Pericardium fibroblast (primary cell): Measurements from ENCODE around the gene C1QTNF9B. TPM values are rescaled to one million over a fixed set of nuclear protein-coding genes. Genes with fewer than 3 reads are reported as not detected.

Source experiments
- total RNA-seq: library from RNA; depleted of rRNA; stranded (reverse); fragments of >200 nt; gene quantifications from 2 replicates; pipeline ENCODE4 v1.2.3, GENCODE V29; 2015

Gene C1QTNF9B
- total RNA-seq: not detected in 2 replicates

DNA sequence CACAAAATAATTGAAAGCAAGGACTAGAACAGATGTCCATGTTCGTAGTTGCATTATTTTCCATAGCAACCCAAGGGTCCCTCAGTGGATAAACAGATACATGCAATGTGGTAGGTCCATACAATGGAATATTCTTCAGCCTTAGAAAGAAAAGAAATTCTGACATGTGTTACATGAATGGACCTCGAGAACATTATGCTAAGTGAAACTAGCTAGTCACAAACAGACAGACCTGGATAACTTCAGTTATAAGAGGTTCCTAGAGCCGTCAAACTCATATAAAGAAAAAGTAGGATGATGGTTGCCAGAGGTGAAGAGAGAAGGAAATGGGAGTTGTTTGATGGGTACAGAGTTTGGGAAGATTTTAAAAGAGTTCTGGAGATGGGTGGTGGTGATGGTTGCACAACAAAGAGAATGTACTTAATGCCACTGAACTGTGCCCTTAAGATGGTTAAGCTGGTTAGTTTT is at the start of gene C1QTNF9B:
Gene C1QTNF9B, minus strand, starts transcription at position 51 of the 468 bp plus-strand sequence.

DNA sequence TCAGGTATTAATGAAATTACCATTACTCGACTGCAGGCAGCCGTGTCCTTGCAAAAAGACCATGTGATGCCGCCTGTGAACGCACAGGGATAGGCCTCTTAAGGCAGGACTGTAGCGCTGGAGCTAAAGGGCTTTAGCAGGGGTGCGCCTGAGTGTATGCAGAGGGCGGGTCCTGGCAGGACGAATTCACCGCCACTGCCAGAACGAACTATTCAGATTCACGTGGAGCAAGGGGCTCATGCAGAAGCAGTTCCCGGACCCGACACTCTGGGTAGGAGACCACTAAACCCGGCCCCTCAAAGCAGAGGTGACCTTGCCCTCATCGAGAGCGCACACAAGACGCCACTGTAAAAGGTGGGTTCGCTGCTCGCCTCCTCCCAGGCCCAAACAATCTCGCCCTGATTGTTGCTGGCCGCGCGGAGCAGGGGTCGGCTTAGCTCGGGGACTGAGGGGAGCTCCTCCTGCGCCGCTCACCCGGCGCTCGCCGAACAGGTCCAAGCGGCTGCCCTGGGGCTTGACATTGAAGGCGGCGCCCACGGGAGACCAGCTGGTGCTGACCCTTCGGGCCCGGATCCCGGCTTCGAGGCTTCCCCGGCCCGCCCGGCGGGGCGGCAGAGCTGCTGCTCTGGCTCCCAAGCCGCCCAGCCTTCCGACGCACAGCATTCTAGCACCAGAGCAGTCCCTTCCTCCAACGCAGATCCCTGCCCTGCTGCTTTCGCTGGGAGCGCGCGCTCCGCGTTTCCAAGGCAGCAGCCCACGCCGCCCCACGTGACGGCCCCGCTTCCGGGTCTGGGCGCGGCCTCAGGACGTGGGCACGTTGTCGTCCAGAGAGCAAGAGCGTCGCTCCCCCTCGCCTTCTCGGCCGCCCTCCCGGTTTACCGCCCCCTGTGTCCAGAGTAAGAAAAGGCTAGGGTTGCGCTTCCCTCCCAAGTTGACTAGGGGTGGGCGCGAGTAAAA is 8.4 kb downstream of the C1QTNF9B start, which contains the start of gene MIPEP:
Gene MIPEP, minus strand, starts transcription at position 743 of the 957 bp plus-strand sequence. Its CDS starts 80 bp downstream, at position 663.

Other genes starting within 250 kb of the C1QTNF9B start
- 6.3 and 12.2 TPM in 2 replicates for gene MIPEP, start 8.1 kb downstream of the C1QTNF9B start, total RNA-seq